AG04449 (cell line): ENCODE data around the gene XPR1.

Experiments used
- CTCF ChIA-PET: fragments of 350-600 bp; formaldehyde crosslinking; extraction: SDS; loops from one replicate; lab custom pipeline; 2021; ENCODE audit warnings: antibody characterized with exemption; lab: Yijun Ruan, JAX
- POLR2A ChIA-PET: fragments of 400-600, 350-600 bp; formaldehyde crosslinking; extraction: SDS; loops from one replicate; lab custom pipeline; 2020; ENCODE audit warnings: antibody characterized with exemption, inconsistent platforms; lab: Yijun Ruan, JAX
- DNase-seq: peaks from one replicate; pipeline ENCODE4 v3.0.0-alpha.2; 2010; ENCODE audit warnings: low read depth, low spot score
- H3K4me3 ChIP-seq: 2 replicates; pipeline ENCODE4 v1.5.1; 2011; ENCODE audit warnings: low read depth, mild to moderate bottlenecking, control low read depth, low read length
- TF ChIP-seq, protein P1 (sequence below): IDR thresholded peaks from one replicate; pipeline ENCODE4 v1.5.1; 2011; ENCODE audit warnings: mild to moderate bottlenecking, moderate library complexity, low read length, control low read depth, inconsistent platforms; ENCODE audit not compliant: insufficient read depth; ENCODE audit errors: missing control alignments

The XPR1 gene

GRCh38 chr1:180842491-180843275 lies 210.9 kb downstream of the XPR1 start:
- no peak for DNase-seq
- H3K4me3 ChIP-seq: no peak overlapping the region
- ChIA-PET CTCF (interaction anchor here (1.6 to 3.1 kb wide), 4 partner anchors 20 to 327 kb away, joined by 3 to 17 read pairs (median 6); no protein-coding TSS in a partner anchor), POLR2A (interaction anchor here (0.6 kb wide), 1 partner anchor 56 kb away, joined by 3 read pairs; no protein-coding TSS in a partner anchor)
- TF ChIP-seq, protein P1, sequence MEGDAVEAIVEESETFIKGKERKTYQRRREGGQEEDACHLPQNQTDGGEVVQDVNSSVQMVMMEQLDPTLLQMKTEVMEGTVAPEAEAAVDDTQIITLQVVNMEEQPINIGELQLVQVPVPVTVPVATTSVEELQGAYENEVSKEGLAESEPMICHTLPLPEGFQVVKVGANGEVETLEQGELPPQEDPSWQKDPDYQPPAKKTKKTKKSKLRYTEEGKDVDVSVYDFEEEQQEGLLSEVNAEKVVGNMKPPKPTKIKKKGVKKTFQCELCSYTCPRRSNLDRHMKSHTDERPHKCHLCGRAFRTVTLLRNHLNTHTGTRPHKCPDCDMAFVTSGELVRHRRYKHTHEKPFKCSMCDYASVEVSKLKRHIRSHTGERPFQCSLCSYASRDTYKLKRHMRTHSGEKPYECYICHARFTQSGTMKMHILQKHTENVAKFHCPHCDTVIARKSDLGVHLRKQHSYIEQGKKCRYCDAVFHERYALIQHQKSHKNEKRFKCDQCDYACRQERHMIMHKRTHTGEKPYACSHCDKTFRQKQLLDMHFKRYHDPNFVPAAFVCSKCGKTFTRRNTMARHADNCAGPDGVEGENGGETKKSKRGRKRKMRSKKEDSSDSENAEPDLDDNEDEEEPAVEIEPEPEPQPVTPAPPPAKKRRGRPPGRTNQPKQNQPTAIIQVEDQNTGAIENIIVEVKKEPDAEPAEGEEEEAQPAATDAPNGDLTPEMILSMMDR: no peak

DNA sequence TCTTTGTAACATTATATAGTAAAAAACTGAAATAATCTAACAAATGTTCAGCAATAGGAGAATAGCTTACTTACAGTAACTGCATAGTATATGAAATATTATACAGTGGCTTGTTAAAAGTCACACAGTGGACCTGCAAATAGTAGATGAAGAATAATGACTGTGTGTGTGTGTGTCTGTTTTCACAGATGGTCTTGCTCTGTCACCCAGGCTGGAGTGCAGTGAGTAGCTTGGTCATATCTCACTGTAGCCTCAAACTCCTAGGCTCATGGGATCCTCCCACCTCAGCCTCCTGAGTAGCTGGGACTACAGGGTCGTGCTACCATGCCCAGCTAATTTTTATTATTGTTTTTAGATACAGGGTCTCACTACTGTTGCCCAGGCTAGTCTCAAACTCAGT lies 213.5 kb downstream of the XPR1 start:
- TF ChIP-seq, protein P1: no peak
- DNase-seq: no peak
- ChIA-PET POLR2A (no interaction called here), CTCF (interaction anchor here (2.1 kb wide), 1 partner anchor 17 kb away, joined by 9 read pairs; no protein-coding TSS in a partner anchor)
- no peak overlapping the region for H3K4me3 ChIP-seq

- TF ChIP-seq, protein P1: no peak
- ChIA-PET CTCF (interaction anchor here (0.7 to 1.5 kb wide), 2 partner anchors 316 to 332 kb away, joined by 3 to 4 read pairs; no protein-coding TSS in a partner anchor), POLR2A (no interaction called here)
- no peak overlapping the region for H3K4me3 ChIP-seq
- DNase-seq: no peak
Measured at GRCh38 chr1:180848191-180848590, 216.4 kb downstream of the XPR1 start.

DNA sequence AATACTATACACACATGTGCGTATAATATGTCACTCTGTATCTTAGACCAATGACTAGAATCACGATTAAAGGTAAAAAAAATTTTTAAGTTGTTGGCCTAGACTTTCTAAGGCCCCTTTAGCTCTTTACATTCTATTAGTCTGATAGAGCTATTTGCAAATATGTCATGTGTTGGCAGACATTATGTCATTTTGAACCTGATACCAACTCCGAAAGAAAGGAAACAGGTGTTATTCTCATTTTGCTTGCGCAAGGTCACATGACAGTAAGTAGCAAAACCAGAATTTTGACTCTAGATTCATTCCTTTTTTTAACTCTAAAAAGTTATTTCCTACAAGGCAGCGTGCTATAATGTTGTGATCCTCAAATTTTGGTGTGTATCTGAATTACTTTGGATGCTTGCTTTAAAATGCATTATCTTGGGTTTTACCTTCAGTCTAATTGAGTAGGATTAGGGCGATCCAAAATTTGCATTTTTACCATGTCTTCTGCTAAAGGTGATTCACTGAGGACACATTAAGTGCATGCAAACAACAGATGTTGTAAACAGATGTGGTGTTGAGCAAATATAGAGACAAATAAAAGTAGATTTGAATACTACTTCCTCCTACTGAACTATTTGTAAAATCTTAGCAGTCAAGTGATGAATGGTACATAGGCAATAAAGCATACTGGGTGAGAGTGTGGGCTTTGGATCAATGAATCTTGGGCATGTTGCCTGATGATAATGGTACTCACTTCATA lies 217.4 kb downstream of the XPR1 start:
- no peak overlapping the region for H3K4me3 ChIP-seq
- TF ChIP-seq, protein P1: no peak
- no peak for DNase-seq
- CTCF ChIA-PET: interaction anchor here (0.5 to 1.5 kb wide), 2 partner anchors 317 to 596 kb away, joined by 3 read pairs; no protein-coding TSS in a partner anchor
- POLR2A ChIA-PET: no interaction called here

GRCh38 chr1:180851995-180852887 lies 220.4 kb downstream of the XPR1 start:
- ChIA-PET POLR2A (no interaction called here), CTCF (interaction anchor here (1.5 to 1.6 kb wide), 2 partner anchors 313 to 336 kb away, joined by 3 to 4 read pairs; no protein-coding TSS in a partner anchor)
- TF ChIP-seq, protein P1: no peak
- no peak overlapping the region for H3K4me3 ChIP-seq
- no peak for DNase-seq
